K562 (cell line): ENCODE results near the gene MAST1. TPM values are rescaled to one million over a fixed set of nuclear protein-coding genes. Genes with fewer than 3 reads are reported as not detected.
A peak's percentile ranks its signal among the peaks of the same experiment; 100 is the strongest.

Experiments used
- E2F1 ChIP-seq: sonication (generic); formaldehyde crosslinking; IDR thresholded peaks from 2 replicates; pipeline ENCODE4 v1.8.1; 2023; ENCODE audit warnings: mild to moderate bottlenecking, missing genetic modification reagents, moderate library complexity
- HDAC1 ChIP-seq, 2 experiments: fragments of 450-650 bp; IDR thresholded peaks; 2 replicates each; pipeline ENCODE4 v1.6.1; 2016 to 2017; ENCODE audit warnings: inconsistent platforms in 1 of 2, mild to moderate bottlenecking in 1 of 2, moderate library complexity in 1 of 2
- HNRNPL ChIP-seq: fragments of 200-400 bp; formaldehyde crosslinking; IDR thresholded peaks from 2 replicates; pipeline ENCODE4 v1.6.1; 2017; ENCODE audit warnings: low read depth, mild to moderate bottlenecking, low read length
- KAT7 ChIP-seq: sonication (generic); formaldehyde crosslinking; IDR thresholded peaks from 2 replicates; pipeline ENCODE4 v1.8.0; 2022; ENCODE audit warnings: missing genetic modification reagents, mild to moderate bottlenecking, borderline replicate concordance
- KLF6 ChIP-seq: fragments of 250-450 bp; sonication (Bioruptor Pico); IDR thresholded peaks from 2 replicates; pipeline ENCODE4 v1.4.0; 2020; ENCODE audit warnings: mild to moderate bottlenecking, moderate library complexity, borderline replicate concordance
- MITF ChIP-seq: IDR thresholded peaks from 2 replicates; pipeline ENCODE4 v1.6.1; 2014; ENCODE audit warnings: antibody characterized with exemption
- MYNN ChIP-seq, 2 experiments: sonication (generic); formaldehyde crosslinking in 1 of 2; IDR thresholded peaks; 2 replicates each; pipeline versions ENCODE4 v1.5.0 to v1.6.1; 2016 to 2020; ENCODE audit warnings: antibody characterized with exemption in 1 of 2, missing genetic modification reagents in 1 of 2
- NRF1 ChIP-seq, 2 experiments: fragments of 450-650 bp; IDR thresholded peaks in 1 of 2; conservative IDR thresholded peaks in 1 of 2; 2 replicates each; pipeline ENCODE4 v1.6.1; 2014; ENCODE audit warnings: mild to moderate bottlenecking in 2 of 2
- PHF8 ChIP-seq: fragments of 200-600 bp; sonication (generic); IDR thresholded peaks from 2 replicates; pipeline ENCODE4 v1.6.1; 2012; ENCODE audit warnings: mixed run types, mild to moderate bottlenecking, inconsistent platforms, low read length, moderate library complexity, borderline replicate concordance
- SIN3A ChIP-seq, 2 experiments: fragments of 150-350 bp in 1 of 2; IDR thresholded peaks; 2 replicates each; pipeline ENCODE4 v1.6.1; 2011 to 2016; ENCODE audit warnings: borderline replicate concordance in 2 of 2, low read depth in 2 of 2, low read length in 2 of 2, mild to moderate bottlenecking in 2 of 2, moderate library complexity in 2 of 2; ENCODE audit not compliant: control insufficient read depth in 1 of 2
- THAP12 ChIP-seq: fragments of 250-450 bp; sonication (Bioruptor Pico); IDR thresholded peaks from 2 replicates; pipeline ENCODE4 v1.9.0; 2021; ENCODE audit warnings: mild to moderate bottlenecking, inconsistent platforms
- ZFP1 ChIP-seq: fragments of 450-650 bp; formaldehyde crosslinking; IDR thresholded peaks from 2 replicates; pipeline ENCODE4 v1.4.0; 2020; ENCODE audit warnings: mild to moderate bottlenecking, mixed read lengths
- ZFX ChIP-seq: sonication (generic); formaldehyde crosslinking; IDR thresholded peaks from 2 replicates; pipeline ENCODE4 v1.8.0; 2022; ENCODE audit warnings: mild to moderate bottlenecking, missing genetic modification reagents, moderate library complexity
- ZNF589 ChIP-seq: fragments of 200-800 bp; sonication (Bioruptor generic); IDR thresholded peaks from 2 replicates; pipeline ENCODE4 v1.6.1; 2016; ENCODE audit warnings: low read depth, missing genetic modification characterization, missing compliant biosample characterization
- ZZZ3 ChIP-seq: fragments of 450-650 bp; IDR thresholded peaks from 2 replicates; pipeline ENCODE4 v1.6.1; 2016; ENCODE audit warnings: antibody characterized with exemption, mild to moderate bottlenecking, moderate library complexity
- polyA plus RNA-seq, 8 experiments: library from polyadenylated mRNA; depleted of rRNA in 4 of 8; stranded (reverse) in 5 of 8; unstranded in 3 of 8; fragments of >200 nt; fragmentation: Nextera tagmentation in 2 of 8; fragmentation: Illumina TruSeq in 1 of 8; extraction: Ambion mirVana in 2 of 8; extraction: Trizol in 1 of 8; gene quantifications; 2 replicates each; pipeline versions ENCODE4 v1.2.1 to v1.2.3, GENCODE V29; 2011 to 2014; ENCODE audit warnings: inconsistent platforms in 1 of 8, missing spikeins in 1 of 8
- total RNA-seq, 7 experiments: library from RNA; depleted of rRNA in 6 of 7; stranded (reverse); fragments of >200 nt in 6 of 7; fragmentation: Illumina TruSeq in 2 of 7; extraction: Trizol in 2 of 7; gene quantifications; 2 replicates each; pipeline versions ENCODE4 v1.2.1 to v1.2.3, GENCODE V29; 2011 to 2021; ENCODE audit warnings: low replicate concordance in 1 of 7
- TF ChIP-seq, protein P1 (sequence below): sonication (generic); formaldehyde crosslinking; IDR thresholded peaks from 2 replicates; pipeline ENCODE4 v1.8.0; 2022; ENCODE audit warnings: missing genetic modification reagents, mild to moderate bottlenecking, moderate library complexity, borderline replicate concordance
- TF ChIP-seq, protein P2 (sequence below): fragments of 450-650 bp; IDR thresholded peaks from 2 replicates; pipeline ENCODE4 v1.6.1; 2017; ENCODE audit warnings: mild to moderate bottlenecking, moderate library complexity

Gene MAST1
- total and polyA plus RNA-seq, 9 of the 15 experiments (the other 6 are each of a cell fraction or from before 2014, with no cell fraction given), result 0.48 to 10.3 (median 3.9) TPM

DNA sequence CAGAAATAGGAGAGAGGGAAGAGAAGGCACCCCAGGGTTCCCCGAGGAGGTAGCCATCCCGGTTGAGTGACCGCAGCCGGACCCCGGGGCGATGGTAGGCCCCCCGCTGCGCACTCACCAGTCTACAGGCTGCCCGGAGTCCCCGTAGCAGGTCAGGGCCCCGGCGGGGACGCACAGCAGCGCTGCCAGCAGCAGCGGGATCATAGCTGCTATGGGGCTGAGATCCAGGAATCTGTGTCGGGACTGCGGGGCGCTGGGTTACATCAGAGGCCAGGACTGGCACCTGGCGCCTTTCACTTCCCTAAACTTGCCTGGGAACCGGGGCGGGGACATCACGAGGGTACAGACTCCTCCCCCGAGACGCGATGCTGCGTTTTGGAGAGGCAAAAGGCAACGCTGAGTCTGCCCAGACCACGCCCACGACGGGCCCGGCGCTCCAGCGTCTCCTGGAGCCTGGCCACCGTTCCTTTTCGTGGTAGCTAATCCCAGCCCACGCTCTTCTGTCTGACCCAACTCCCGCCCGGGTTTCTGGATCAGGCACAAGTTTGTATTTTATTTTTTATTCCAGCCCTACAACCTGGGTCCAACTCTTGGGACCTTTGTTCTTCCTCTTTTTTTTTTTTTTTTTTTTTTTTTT is 43.0 kb downstream of the MAST1 start, which contains the start of gene DNASE2 (continued):
- TF ChIP-seq ZZZ3 (no peak), ZFX (CRISPR knock-in tag) (peak; percentile 92), HNRNPL (0 out of 2 replicates have a peak, but pooled peaks have one; percentile 8), MYNN (IDR thresholded peaks at IDR 0.05) (peak; percentile 85), MYNN (CRISPR knock-in tag; IDR thresholded peaks at IDR 0.05) (no peak), HDAC1 (IDR thresholded peaks at IDR 0.05) (peak in 1 of 2 experiments; percentile 72; a peak in 2 of 4 replicates), THAP12 (peak; percentile 64; the same call in 1 of the 2 replicates), SIN3A (IDR thresholded peaks at IDR 0.05; ENCODE audit: borderline replicate concordance in 2 of 2, control insufficient read depth in 1 of 2, low read depth in 2 of 2, low read length in 2 of 2) (peak in 1 of 2 experiments; percentile 53; a peak in 1 of 4 replicates), KLF6 (CRISPR knock-in tag) (peak; percentile 1; the same call in 1 of the 2 replicates), MITF (peak; percentile 86), PHF8 (peak; percentile 87; the same call in 1 of the 2 replicates), NRF1 (conservative IDR thresholded peaks at IDR 0.05 in 1 of 2, IDR thresholded peaks at IDR 0.05 in 1 of 2) (peak; percentile 84 to 86), ZNF589 (CRISPR knock-in tag) (peak; percentile 62; the same call in 1 of the 2 replicates), KAT7 (CRISPR knock-in tag) (peak; percentile 39; the same call in 1 of the 2 replicates), ZFP1 (CRISPR knock-in tag) (no peak), E2F1 (CRISPR knock-in tag) (peak; percentile 26; the same call in 1 of the 2 replicates)
- TF ChIP-seq, protein P1, sequence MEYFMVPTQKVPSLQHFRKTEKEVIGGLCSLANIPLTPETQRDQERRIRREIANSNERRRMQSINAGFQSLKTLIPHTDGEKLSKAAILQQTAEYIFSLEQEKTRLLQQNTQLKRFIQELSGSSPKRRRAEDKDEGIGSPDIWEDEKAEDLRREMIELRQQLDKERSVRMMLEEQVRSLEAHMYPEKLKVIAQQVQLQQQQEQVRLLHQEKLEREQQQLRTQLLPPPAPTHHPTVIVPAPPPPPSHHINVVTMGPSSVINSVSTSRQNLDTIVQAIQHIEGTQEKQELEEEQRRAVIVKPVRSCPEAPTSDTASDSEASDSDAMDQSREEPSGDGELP (CRISPR knock-in tag), result peak; percentile 67; the same call in 1 of the 2 replicates
- TF ChIP-seq, protein P2, sequence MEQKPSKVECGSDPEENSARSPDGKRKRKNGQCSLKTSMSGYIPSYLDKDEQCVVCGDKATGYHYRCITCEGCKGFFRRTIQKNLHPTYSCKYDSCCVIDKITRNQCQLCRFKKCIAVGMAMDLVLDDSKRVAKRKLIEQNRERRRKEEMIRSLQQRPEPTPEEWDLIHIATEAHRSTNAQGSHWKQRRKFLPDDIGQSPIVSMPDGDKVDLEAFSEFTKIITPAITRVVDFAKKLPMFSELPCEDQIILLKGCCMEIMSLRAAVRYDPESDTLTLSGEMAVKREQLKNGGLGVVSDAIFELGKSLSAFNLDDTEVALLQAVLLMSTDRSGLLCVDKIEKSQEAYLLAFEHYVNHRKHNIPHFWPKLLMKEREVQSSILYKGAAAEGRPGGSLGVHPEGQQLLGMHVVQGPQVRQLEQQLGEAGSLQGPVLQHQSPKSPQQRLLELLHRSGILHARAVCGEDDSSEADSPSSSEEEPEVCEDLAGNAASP, result no peak
